ENCODE measurements around the gene NUDT19.

- TF ChIP-seq CTCF (IDR thresholded peaks at IDR 0.05; ENCODE audit: low read length), result no peak
- TF ChIP-seq EZH2 (optimal IDR thresholded peaks at IDR 0.05; ENCODE audit: low read depth, low read length), result no peak
- no peak for TF ChIP-seq EZH2phosphoT487 (IDR thresholded peaks at IDR 0.05; ENCODE audit: low read length)
Observed at GRCh38 chr19:32672841-32673240, 18.8 kb upstream of the NUDT19 start.

All from MM.1S (cell line).